Stimulated activated CD8-positive, alpha-beta memory T cell treated with anti-CD3 and anti-CD28 coated beads, Interleukin-7, amount 100 ng/mL, for 48 hours (primary cell): ENCODE data around the gene SPRYD7.
"Not testable (repeated sequence)": the region's sequence is repeated elsewhere in the genome, so short reads cannot be mapped to it uniquely, and the experiment has no call there.

Experiments used
- DNase-seq, 2 donors: peaks; one replicate each; pipeline ENCODE4 v3.0.0-alpha.2; 2020; ENCODE audit warnings: low read depth in 1 of 2; ENCODE audit errors: extremely low read depth in 1 of 2

Gene SPRYD7, protein sequence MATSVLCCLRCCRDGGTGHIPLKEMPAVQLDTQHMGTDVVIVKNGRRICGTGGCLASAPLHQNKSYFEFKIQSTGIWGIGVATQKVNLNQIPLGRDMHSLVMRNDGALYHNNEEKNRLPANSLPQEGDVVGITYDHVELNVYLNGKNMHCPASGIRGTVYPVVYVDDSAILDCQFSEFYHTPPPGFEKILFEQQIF

GRCh38 chr13:49936075-49936967 lies at the start of gene SPRYD7:
TSS of gene SPRYD7 (minus strand) at chr13:49936340. CDS start at chr13:49936235, 105 bp downstream.
- peak; percentile 92 to 96 for DNase-seq

- no peak for DNase-seq
These were observed 49.0 kb upstream of the SPRYD7 start for GRCh38 chr13:49985129-49985528.

GRCh38 chr13:49980266-49980665 lies 44.1 kb upstream of the SPRYD7 start:
- DNase-seq, result no peak

DNA sequence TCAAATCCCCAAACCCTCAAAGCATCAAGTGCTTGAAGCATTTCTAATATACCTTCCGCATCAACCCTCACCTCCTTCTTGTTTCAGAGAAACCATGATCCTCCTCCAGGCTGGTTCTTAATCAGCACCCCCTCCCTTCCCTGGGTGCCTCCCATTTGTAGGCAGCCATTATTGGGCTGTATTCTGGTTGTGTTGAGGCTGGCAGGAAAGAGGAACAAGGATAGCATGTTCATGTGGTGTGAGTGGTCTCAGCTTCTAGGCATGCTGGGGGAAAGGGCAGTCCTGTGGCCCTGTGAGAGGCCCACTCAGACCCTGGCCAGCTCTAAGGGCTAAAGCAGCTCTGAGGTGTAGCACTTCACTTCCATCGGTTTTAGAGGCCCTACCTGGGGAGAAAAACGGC lies 41.9 kb upstream of the SPRYD7 start:
- no peak for DNase-seq

DNA sequence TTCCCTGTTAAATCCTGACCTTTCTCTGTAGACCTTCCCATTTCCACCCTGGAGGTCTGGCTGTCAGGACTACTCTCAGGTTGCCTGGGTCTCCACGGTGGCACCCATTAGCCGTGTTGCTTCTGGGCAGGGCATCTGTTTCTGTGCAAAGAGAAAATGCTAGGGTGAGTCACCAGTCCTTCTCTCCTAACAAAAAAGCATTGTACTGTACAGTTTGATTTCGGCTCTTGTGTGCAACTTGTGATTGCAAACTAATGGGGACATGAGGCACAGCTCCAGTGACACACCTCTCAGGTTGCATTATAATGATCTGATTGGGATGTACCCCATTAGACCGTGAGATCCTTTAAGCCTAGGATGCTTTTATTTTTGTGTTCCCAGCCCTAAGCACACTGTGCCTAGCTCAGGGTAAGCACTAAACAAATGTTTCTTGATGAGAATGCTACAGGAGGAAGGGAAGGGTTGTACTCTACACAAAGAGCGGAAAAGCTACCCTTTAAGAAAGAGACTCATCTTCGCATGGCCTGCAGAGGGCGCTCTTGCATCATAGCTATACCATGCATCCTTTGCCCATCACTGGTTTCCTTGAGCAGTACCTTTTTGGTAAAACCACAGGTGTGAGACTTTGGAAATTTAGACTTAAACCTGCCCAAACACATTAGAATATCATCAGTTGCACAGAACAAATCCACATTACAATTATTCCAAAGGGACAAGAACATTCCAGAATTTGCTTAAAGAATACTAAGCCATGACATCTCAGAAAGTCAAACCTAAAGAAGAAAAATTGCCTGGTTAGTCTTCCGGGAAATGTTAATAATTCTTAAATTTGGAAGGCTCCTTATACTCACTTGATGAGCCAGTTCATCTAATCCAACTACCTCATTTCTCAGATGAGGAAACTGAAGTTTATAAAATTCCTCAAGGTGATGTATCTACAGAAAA lies 40.4 kb upstream of the SPRYD7 start:
- peak; percentile 11 to 47 for DNase-seq

- DNase-seq, result no peak
These were observed 39.7 kb upstream of the SPRYD7 start for GRCh38 chr13:49975826-49976225.

- no peak for DNase-seq
These were observed 36.6 kb upstream of the SPRYD7 start for GRCh38 chr13:49972709-49973108.

GRCh38 chr13:49967456-49967855 lies 31.3 kb upstream of the SPRYD7 start:
- no peak for DNase-seq

DNA sequence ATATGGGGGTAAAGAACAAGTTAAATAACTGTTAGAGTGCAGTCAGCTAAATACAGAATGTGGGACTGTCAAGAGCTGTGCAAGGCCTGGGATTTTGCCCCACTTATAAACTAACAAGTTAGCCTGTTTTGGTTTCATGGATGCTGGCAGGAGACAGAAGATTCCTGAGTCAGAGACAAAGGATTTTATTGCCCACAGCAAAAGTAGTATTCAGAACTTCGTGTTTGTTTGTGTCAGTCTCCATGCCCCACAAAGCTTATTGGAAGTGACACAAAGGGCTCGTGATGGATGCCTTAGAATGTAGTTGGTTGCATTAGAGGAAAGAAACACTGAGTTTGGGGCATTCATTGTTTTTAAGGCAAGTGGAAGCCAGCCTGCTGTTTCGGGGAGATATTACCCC lies 22.2 kb upstream of the SPRYD7 start:
- no peak for DNase-seq

DNA sequence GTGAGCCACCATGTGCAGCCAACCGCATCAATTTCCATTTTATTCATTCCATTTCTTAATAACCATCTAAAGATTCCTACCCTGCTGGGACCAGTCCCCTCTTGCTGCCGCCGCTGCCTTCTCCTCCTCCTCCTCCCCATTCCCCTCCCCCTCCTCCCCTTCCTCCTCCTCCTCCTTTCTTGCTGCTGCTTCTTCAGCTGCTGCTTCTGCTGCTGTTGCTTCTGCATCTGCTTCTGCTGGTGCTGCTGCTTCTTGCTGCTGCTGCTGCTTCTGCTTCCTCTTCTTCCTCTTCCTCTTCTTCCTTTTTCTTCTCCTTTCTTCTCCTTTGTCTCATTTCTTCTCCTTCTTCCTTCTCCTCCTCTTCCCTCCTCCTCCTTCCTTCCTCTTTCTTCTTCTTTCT lies 20.0 kb upstream of the SPRYD7 start:
- no peak for DNase-seq

GRCh38 chr13:49954674-49955455 lies 18.7 kb upstream of the SPRYD7 start:
- no peak for DNase-seq

DNA sequence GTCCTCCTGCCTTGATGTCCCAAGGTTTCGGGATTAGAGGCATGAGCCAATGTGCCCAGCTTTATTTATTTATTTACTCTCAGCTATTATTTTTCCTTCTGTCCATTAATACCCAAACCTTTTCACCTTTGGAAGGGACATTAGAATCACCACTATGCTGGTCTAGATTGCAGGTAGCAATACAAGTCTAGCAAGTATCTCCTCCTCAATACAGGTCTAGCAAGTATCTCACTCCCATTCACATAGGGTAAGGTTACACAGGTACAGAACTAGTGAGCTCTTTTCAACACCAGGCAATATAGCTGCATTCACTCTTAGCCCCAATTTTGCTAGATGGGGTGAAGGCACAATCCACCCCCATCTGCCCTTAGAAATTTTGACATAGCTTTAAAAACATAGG lies 17.4 kb upstream of the SPRYD7 start:
- no peak for DNase-seq

DNA sequence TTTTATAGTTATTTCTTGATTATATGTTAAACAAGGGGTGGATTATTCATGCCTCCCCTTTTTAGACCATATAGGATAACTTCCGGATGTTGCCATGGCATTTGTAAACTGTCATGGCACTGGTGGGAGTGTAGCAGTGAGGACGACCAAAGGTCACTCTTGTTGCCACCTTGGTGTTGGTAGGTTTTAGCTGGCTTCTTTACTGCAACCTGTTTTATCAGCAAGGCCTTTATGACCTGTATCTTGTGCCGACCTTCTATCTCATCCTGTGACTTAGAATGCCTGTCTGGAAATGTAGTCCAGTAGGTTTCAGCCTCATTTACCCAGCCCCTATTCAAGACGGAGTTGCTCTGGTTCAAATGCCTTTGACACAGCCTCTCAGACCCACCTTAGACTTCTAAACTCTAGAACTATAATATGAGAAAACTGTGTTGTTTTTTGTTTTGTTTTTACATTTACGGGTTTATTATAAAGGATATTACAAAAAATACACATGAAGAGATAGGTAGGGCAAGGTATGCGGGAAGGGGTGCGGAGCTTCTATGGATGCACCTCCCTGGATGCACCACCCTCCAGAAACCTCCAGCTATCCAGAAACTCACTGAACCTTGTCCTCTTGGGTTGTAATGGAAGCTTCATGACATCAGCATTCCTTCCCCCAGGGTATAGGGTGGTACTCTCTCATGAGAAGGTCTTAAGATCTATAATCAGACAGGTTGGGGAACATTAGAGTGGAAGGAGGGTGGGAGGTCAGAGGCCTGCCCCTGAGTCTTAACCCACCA lies 15.8 kb upstream of the SPRYD7 start:
- DNase-seq, result no peak

DNA sequence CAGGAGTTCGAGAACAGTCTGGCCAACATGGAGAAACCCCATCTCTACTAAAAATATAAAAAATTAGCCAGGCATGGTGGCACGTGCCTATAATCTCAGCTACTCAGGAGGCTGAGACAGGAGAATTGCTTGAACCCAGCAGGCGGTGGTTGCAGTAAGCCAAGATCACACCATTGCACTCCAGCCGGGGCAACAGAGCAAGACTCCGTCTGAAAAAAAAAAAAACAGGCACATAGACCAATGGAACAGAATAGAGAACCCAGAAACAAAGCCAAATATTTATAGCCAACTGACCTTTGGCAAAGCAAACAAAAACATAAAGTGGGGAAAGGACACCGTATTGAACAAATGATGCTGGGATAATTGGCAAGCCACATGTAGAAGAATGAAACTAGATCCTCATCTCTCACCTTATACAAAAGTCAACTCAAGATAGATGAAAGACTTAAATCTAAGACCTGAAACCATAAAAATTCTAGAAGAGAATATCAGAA lies 12.7 kb upstream of the SPRYD7 start:
- DNase-seq, result not testable (repeated sequence)

GRCh38 chr13:49939321-49939720 lies 3.2 kb upstream of the SPRYD7 start:
- no peak for DNase-seq

GRCh38 chr13:49938921-49939320 lies 2.8 kb upstream of the SPRYD7 start:
- DNase-seq, result no peak

- no peak for DNase-seq
These were observed 2.2 kb upstream of the SPRYD7 start for GRCh38 chr13:49938314-49938713.

GRCh38 chr13:49936968-49937273 lies 781 bp upstream of the SPRYD7 start:
- DNase-seq, result no peak

DNA sequence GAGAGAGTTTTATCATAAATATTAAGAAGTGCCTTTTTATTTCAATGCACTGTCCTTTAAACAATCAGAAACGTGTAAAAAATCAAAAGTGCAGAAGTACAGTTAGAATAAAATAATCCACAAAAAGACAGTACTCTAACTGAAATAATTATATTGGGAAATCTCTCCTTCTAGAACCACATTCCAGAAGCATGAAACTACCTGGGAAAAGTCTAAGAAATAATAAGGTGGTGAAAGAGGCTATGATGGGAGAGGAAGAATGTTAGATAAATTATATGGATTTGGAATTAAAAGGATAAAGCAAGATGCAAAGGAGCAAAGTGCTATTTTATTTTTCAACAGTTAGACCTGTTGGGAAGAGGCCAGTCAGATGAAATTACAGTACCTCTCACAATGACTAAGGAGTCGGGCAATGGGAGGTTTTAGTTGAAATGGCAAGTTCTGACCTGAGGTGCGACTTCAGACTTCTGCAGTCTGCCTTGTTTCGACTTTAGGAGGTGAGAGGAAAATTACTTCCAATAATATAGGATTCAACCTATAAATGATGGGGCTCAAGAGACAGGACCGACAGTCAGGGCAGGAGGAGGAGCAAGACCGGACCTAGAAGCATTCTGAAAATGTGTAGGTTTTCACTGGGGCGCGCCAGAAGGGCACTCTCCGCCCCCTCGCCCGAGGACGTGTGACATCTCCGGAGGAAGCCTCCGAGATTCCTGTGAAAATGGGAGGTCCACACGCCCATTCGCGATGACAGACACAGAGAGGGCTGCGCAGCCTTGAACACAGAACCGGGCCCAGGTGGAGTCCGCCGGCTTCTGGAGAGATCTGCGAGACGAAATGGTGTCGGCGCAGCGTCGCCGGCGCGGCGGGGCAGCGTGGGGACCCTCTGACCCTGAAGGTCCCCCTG lies 717 bp downstream of the SPRYD7 start:
- DNase-seq, result peak in 1 of 2 donors; percentile 18
